ENCODE results near the gene KCNG4.

DNA sequence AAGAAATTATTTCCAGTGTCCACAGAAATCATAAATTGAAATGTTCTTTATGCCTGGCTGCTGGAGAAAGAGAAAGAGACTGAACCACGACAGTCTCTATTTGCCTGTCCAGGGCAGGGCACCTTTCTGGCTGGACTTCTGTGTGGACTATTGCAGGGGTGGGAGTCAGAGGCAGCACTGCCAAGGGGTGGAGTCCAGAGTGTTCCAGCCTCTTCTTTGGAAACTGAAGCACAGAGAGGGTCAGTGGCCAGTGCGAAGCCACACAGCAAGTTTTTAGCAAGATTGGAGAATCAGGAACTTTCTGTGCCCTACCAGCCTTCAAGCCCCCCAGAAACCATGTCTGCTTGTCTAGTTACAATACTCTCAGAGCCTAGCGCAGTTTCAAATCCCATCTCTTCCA, 15.3 kb downstream of the KCNG4 start:
- TF ChIP-seq FOXK2 (IDR thresholded peaks at IDR 0.05) (no peak), LEF1 (IDR thresholded peaks at IDR 0.05; ENCODE audit: borderline replicate concordance) (no peak), TARDBP (IDR thresholded peaks at IDR 0.05) (no peak), SUZ12 (IDR thresholded peaks at IDR 0.05) (no peak)
- TF ChIP-seq, protein P1, sequence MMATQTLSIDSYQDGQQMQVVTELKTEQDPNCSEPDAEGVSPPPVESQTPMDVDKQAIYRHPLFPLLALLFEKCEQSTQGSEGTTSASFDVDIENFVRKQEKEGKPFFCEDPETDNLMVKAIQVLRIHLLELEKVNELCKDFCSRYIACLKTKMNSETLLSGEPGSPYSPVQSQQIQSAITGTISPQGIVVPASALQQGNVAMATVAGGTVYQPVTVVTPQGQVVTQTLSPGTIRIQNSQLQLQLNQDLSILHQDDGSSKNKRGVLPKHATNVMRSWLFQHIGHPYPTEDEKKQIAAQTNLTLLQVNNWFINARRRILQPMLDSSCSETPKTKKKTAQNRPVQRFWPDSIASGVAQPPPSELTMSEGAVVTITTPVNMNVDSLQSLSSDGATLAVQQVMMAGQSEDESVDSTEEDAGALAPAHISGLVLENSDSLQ (IDR thresholded peaks at IDR 0.05) = no peak

Measured in HEK293T (cell line).